Body of pancreas (tissue), 4 donors: ENCODE measurements around the gene SYT5.

Experiments used
- CTCF ChIP-seq, 7 experiments: fragments of 450-650 bp in 4 of 7; fragments of 200-600 bp in 3 of 7; sonication (generic) in 3 of 7; IDR thresholded peaks; one replicate each; pipeline ENCODE4 v1.5.1; 2016 to 2019; ENCODE audit warnings: antibody characterized with exemption in 7 of 7
- POLR2A ChIP-seq, 3 donors: fragments of 450-650 bp; IDR thresholded peaks; one replicate each; pipeline ENCODE4 v1.6.1; 2016; ENCODE audit warnings: antibody characterized with exemption in 3 of 3, mild to moderate bottlenecking in 2 of 3

- TF ChIP-seq CTCF (IDR thresholded peaks at IDR 0.05): no peak
- no peak for TF ChIP-seq POLR2A (IDR thresholded peaks at IDR 0.05)
These were observed 18.6 kb upstream of the SYT5 start for GRCh38 chr19:55198651-55199050.
